Dermis lymphatic vessel endothelial cell (primary cell): Measurements from ENCODE around the gene PDIA2. TPM values are rescaled to one million over a fixed set of nuclear protein-coding genes. Genes with fewer than 3 reads are reported as not detected.

Source experiments
- total RNA-seq: library from RNA; depleted of rRNA; stranded (reverse); fragments of >200 nt; gene quantifications from 2 replicates; pipeline ENCODE4 v1.2.1, GENCODE V29; 2014

The PDIA2 gene, protein sequence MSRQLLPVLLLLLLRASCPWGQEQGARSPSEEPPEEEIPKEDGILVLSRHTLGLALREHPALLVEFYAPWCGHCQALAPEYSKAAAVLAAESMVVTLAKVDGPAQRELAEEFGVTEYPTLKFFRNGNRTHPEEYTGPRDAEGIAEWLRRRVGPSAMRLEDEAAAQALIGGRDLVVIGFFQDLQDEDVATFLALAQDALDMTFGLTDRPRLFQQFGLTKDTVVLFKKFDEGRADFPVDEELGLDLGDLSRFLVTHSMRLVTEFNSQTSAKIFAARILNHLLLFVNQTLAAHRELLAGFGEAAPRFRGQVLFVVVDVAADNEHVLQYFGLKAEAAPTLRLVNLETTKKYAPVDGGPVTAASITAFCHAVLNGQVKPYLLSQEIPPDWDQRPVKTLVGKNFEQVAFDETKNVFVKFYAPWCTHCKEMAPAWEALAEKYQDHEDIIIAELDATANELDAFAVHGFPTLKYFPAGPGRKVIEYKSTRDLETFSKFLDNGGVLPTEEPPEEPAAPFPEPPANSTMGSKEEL
- total RNA-seq = 0.09 and 0.11 TPM in 2 replicates

DNA sequence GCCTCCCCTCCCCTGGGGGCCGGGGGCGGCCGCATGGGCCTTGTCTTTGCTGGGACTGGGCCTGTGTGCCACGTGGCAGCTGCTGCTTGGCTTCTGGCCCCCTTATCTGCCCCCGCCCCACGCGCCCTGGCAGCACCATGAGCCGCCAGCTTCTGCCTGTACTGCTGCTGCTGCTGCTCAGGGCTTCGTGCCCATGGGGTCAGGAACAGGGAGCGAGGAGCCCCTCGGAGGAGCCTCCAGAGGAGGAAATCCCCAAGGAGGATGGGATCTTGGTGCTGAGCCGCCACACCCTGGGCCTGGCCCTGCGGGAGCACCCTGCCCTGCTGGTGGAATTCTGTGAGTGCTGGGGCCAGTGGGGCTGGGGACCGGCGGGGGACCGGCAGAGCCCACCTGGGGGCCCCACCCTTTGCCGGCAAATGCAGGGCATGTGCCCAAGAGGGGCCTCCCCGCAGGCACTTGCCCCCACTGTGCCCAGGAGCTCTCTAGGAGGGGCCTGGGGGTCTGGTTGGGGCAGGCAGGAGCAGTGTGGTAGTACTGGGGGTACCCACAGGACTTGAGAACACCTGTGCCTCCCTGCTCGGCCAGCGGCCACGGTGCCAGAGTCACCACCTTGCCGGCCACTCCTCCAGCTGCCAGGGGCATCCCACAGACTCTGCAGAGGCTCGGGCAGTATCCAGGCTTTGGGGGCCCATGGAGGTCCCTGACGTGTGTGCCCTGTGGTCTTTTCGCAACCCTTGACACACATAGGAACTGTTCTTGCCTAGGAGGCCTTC, at the start of gene PDIA2:
Gene PDIA2, plus strand, starts transcription at position 132 of the 773 bp plus-strand sequence. Its CDS starts 6 bp downstream, at position 138.

DNA sequence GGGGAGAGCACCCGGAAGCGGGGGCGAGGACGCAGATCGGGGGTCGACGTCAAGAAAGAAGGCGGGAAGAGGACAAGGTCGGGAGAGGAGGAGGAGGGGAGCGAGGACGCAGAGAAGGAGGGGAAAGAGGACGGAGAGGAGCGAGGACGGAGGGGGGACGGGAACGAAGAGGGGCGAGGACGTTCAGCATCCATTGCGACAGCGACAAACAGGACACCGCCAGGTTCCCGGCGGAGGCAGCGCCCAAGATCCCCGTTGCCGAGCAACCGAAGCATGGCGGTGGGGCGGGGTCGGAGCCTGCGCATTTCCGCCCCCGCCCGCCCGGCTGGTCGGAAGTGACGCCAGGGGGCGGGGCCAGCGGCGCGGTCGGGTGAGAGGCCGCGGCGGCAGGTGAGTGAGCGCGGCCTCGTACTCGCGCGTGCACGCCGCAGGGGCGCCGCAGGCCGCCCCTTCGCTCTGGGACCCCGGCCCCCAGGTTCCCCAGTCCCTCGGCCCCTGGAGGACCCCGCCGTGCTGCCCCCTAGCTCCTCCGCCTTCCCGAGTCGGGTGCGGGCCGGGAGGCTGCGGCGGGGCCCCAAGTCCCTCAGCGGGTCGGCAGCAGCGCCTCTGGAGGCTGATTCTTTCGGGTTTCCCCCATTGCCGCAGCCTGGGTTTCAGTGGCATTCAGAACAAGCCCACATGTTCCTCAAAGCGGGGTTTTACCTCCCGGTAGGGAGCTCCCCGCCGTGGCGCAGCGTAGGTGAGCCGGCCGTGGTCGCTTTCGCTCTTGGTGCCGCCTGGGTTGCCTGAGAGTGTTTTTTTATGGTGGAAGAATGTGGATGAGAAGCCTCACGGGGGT, 48.3 kb upstream of the PDIA2 start, which contains the start of gene FAM234A:
Gene FAM234A, plus strand, starts transcription at position 354 of the 838 bp plus-strand sequence. CDS start 19,593 bp downstream, outside the sequence.

DNA sequence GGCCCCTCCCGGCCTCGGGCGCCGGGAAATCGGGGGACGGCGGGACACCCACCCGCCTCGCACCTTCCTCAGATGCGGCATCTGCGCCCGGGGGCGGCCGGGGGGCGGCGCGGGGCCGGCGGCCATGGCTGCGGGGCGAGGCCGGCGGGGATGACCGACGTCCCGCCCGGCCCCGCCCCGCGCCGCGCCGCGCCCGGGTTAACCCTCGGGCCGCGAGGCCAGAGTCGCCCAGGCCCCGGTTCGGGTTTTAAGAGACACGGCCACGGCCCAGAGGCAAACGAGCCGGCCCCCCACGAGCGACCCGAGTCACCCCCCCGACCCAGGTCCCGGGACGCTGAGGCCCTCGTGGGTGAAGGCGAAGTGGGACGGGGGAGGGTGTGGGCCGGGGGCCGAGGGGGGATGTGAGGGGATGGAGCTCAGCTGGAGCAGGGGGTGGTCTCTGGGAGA, 7.2 kb upstream of the PDIA2 start, which contains the start of gene RGS11:
Gene RGS11, minus strand, starts transcription at position 159 of the 447 bp plus-strand sequence. Its CDS starts 33 bp downstream, at position 126.

DNA sequence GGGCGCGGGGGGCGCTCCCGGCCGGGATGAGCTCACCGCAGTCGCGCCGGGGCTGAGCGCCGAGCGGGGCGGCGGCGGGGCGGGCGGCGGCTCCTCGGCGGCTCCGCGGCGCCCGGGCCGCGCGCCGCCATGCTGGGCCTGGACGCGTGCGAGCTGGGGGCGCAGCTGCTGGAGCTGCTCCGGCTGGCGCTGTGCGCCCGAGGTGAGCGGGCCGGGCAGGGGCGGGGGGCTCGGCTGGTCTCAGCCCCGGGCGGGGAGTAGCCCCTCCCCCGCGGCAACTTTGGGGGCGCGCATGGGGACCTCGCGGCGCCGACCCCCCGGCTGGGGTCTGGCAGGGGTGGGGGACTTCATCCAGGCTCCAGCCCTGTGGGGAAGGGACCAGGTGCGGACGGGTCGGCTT, 2.4 kb upstream of the PDIA2 start, which contains the start of gene ARHGDIG:
Gene ARHGDIG, plus strand, starts transcription at position 40 of the 400 bp plus-strand sequence. Its CDS starts 90 bp downstream, at position 130.

Other genes starting within 250 kb of the PDIA2 start
- gene POLR3K, start 229.6 kb upstream of the PDIA2 start, total RNA-seq = 4.0 and 4.8 TPM in 2 replicates
- gene SNRNP25, start 229.3 kb upstream of the PDIA2 start, total RNA-seq = 14.0 and 17.5 TPM in 2 replicates
- 9.8 and 17.0 TPM in 2 replicates for gene RHBDF1, start 210.5 kb upstream of the PDIA2 start, total RNA-seq
- gene MPG, start 204.9 kb upstream of the PDIA2 start, total RNA-seq = 181 and 206 TPM in 2 replicates
- 2.8 and 4.0 TPM in 2 replicates for gene NPRL3, start 144.5 kb upstream of the PDIA2 start, total RNA-seq
- not detected in 2 replicates for gene HBZ, start 130.5 kb upstream of the PDIA2 start, total RNA-seq
- gene HBM, start 117.2 kb upstream of the PDIA2 start, total RNA-seq = not detected in 2 replicates
- gene HBA2, start 110.3 kb upstream of the PDIA2 start, total RNA-seq = not detected in 2 replicates
- not detected in 2 replicates for gene HBA1, start 106.5 kb upstream of the PDIA2 start, total RNA-seq
- 0.17 and 0.33 TPM in 2 replicates for gene HBQ1, start 102.7 kb upstream of the PDIA2 start, total RNA-seq
- gene LUC7L, start 53.7 kb upstream of the PDIA2 start, total RNA-seq = 21.2 and 36.2 TPM in 2 replicates
- gene FAM234A, start 48.3 kb upstream of the PDIA2 start, total RNA-seq = 35.3 and 41.0 TPM in 2 replicates
- gene RGS11, start 7.2 kb upstream of the PDIA2 start, total RNA-seq = under 0.01 and 0.33 TPM in 2 replicates
- gene ARHGDIG, start 2.6 kb upstream of the PDIA2 start, total RNA-seq = not detected in 2 replicates
- gene AXIN1, start 69.6 kb downstream of the PDIA2 start, total RNA-seq = 16.1 and 18.0 TPM in 2 replicates
- 55.8 and 65.9 TPM in 2 replicates for gene MRPL28, start 87.4 kb downstream of the PDIA2 start, total RNA-seq
- gene PGAP6, start 98.8 kb downstream of the PDIA2 start, total RNA-seq = 62.1 and 67.1 TPM in 2 replicates
- gene NME4, start 114.0 kb downstream of the PDIA2 start, total RNA-seq = 31.6 and 32.1 TPM in 2 replicates
- gene DECR2, start 118.7 kb downstream of the PDIA2 start, total RNA-seq = 10.2 and 13.8 TPM in 2 replicates
- 27.5 and 38.9 TPM in 2 replicates for gene RAB11FIP3, start 142.5 kb downstream of the PDIA2 start, total RNA-seq
- gene CAPN15, start 244.5 kb downstream of the PDIA2 start, total RNA-seq = 18.3 and 25.2 TPM in 2 replicates